Stimulated activated CD4-positive, alpha-beta T cell treated with anti-CD3 and anti-CD28 coated beads, Interleukin-15, amount 100 ng/mL, for 24 hours (primary cell): ENCODE measurements around the gene ROBO4.

ENCODE experiments used
- DNase-seq: peaks from one replicate; pipeline ENCODE4 v3.0.0-alpha.2; 2020

ROBO4 gene

GRCh38 chr11:124872280-124872679 is 25.4 kb downstream of the ROBO4 start:
- DNase-seq = no peak

- no peak for DNase-seq
Observed at GRCh38 chr11:124870430-124870829, 27.2 kb downstream of the ROBO4 start.

- DNase-seq = no peak
Observed at GRCh38 chr11:124869856-124870387, 27.7 kb downstream of the ROBO4 start.

GRCh38 chr11:124869331-124869730 is 28.3 kb downstream of the ROBO4 start:
- no peak for DNase-seq

GRCh38 chr11:124868331-124869274 is 29.1 kb downstream of the ROBO4 start:
- no peak for DNase-seq

- peak; percentile 40 for DNase-seq
Observed at GRCh38 chr11:124867700-124868099, 30.0 kb downstream of the ROBO4 start.

- DNase-seq = peak; percentile 73
Observed at GRCh38 chr11:124865902-124866851, 31.5 kb downstream of the ROBO4 start.

GRCh38 chr11:124865181-124865901 is 32.3 kb downstream of the ROBO4 start, which contains the start of gene ROBO3:
ROBO3 (plus strand) TSS chr11:124865432; CDS start chr11:124865578, 146 bp downstream.
- DNase-seq = no peak

- DNase-seq = no peak
Observed at GRCh38 chr11:124864892-124865180, 32.8 kb downstream of the ROBO4 start.

- no peak for DNase-seq
Observed at GRCh38 chr11:124864176-124864891, 33.3 kb downstream of the ROBO4 start.

GRCh38 chr11:124863826-124864165 is 33.9 kb downstream of the ROBO4 start:
- DNase-seq = no peak

- DNase-seq = no peak
Observed at GRCh38 chr11:124863137-124863825, 34.4 kb downstream of the ROBO4 start.

- DNase-seq = no peak
Observed at GRCh38 chr11:124861670-124862069, 36.0 kb downstream of the ROBO4 start.

- no peak for DNase-seq
Observed at GRCh38 chr11:124859171-124859570, 38.5 kb downstream of the ROBO4 start.

- DNase-seq = no peak
Observed at GRCh38 chr11:124846070-124846673, 51.5 kb downstream of the ROBO4 start.

GRCh38 chr11:124844664-124845079 is 53.0 kb downstream of the ROBO4 start:
- DNase-seq = no peak

GRCh38 chr11:124843616-124843910 is 54.1 kb downstream of the ROBO4 start:
- no peak for DNase-seq

- DNase-seq = no peak
Observed at GRCh38 chr11:124842305-124842704, 55.4 kb downstream of the ROBO4 start.

- DNase-seq = no peak
Observed at GRCh38 chr11:124841840-124842239, 55.8 kb downstream of the ROBO4 start.

GRCh38 chr11:124841201-124841600 is 56.5 kb downstream of the ROBO4 start:
- DNase-seq = no peak

- DNase-seq = no peak
Observed at GRCh38 chr11:124840666-124841065, 57.0 kb downstream of the ROBO4 start.
